Endodermal cell (in vitro differentiated cells): ENCODE data around the gene CCDC184. TPM values are rescaled to one million over a fixed set of nuclear protein-coding genes. Genes with fewer than 3 reads are reported as not detected.

ENCODE experiments used
- DNase-seq: peaks from one replicate; pipeline ENCODE4 v3.0.0-alpha.2; 2017
- H3K27ac ChIP-seq: 2 replicates; pipeline ENCODE4 v1.5.1; 2013; ENCODE audit warnings: mild to moderate bottlenecking, low read depth, low read length, moderate library complexity
- H3K27me3 ChIP-seq: 2 replicates; pipeline ENCODE4 v1.6.1; 2013; ENCODE audit warnings: mild to moderate bottlenecking, low read length, moderate library complexity; ENCODE audit not compliant: insufficient read depth, control insufficient read depth, poor library complexity, severe bottlenecking
- H3K36me3 ChIP-seq: 2 replicates; pipeline ENCODE4 v1.7.0; 2013; ENCODE audit warnings: mild to moderate bottlenecking, low read length, moderate library complexity; ENCODE audit not compliant: control insufficient read depth, insufficient read depth
- H3K4me1 ChIP-seq: one replicate; pipeline ENCODE4 v1.7.0; 2013; ENCODE audit warnings: low read length; ENCODE audit not compliant: control insufficient read depth, insufficient read depth
- H3K4me3 ChIP-seq: 2 replicates; pipeline ENCODE4 v1.5.1; 2013; ENCODE audit warnings: mild to moderate bottlenecking, low read length, moderate library complexity
- H3K9ac ChIP-seq: 2 replicates; pipeline ENCODE4 v1.6.1; 2013; ENCODE audit warnings: mild to moderate bottlenecking, low read length, moderate library complexity; ENCODE audit not compliant: poor library complexity, severe bottlenecking; ENCODE audit errors: extremely low read depth
- H3K9me3 ChIP-seq: 2 replicates; pipeline ENCODE4 v1.6.1; 2013; ENCODE audit warnings: mild to moderate bottlenecking, low read length, moderate library complexity; ENCODE audit not compliant: control insufficient read depth
- H3K27ac Mint-ChIP-seq: 2 replicates; pipeline ENCODE4 v1.8.0; 2020; ENCODE audit warnings: mixed read lengths
- H3K27me3 Mint-ChIP-seq: 2 replicates; pipeline ENCODE4 v1.8.0; 2021; ENCODE audit warnings: mild to moderate bottlenecking, mixed read lengths; ENCODE audit not compliant: insufficient read depth
- H3K36me3 Mint-ChIP-seq: 2 replicates; pipeline ENCODE4 v1.8.0; 2020; ENCODE audit warnings: low read depth, mixed read lengths
- H3K4me1 Mint-ChIP-seq: 2 replicates; pipeline ENCODE4 v1.8.0; 2020; ENCODE audit warnings: mixed read lengths
- H3K4me3 Mint-ChIP-seq: 2 replicates; pipeline ENCODE4 v1.8.0; 2020; ENCODE audit warnings: mild to moderate bottlenecking, moderate library complexity, mixed read lengths
- H3K9me3 Mint-ChIP-seq: 2 replicates; pipeline ENCODE4 v1.8.0; 2020; ENCODE audit warnings: mild to moderate bottlenecking, mixed read lengths
- CTCF ChIP-seq: fragments of 200-600 bp; sonication (generic); conservative IDR thresholded peaks from 2 replicates; pipeline ENCODE4 v1.5.0; 2021; ENCODE audit warnings: antibody characterized with exemption, mild to moderate bottlenecking
- WGBS, 2 experiments: methylation state at CpG; one replicate each; pipeline versions ENCODE4 v1.1.5 to v1.1.7; 2013; ENCODE audit warnings: missing lambda C conversion rate in 2 of 2, mixed read lengths in 1 of 2; ENCODE audit not compliant: insufficient coverage in 1 of 2, insufficient read length in 1 of 2; 5-methylcytosine and 5-hydroxymethylcytosine counted together
- total RNA-seq, 2 donors: library from RNA; stranded (reverse); fragmentation: NEBNext Ultra II Directional in 1 of 2; extraction: Animal tissue kit (Norgen Biotek cat#: 25700) in 1 of 2; gene quantifications; 2 replicates in 1 of 2; 3 replicates in 1 of 2; pipeline ENCODE4 v1.2.1, GENCODE V29; 2021

Gene CCDC184
- total RNA-seq, 2 donors from 2014 or later: not detected

- Mint-ChIP-seq H3K27ac (no peak overlapping the region), H3K36me3 (no peaks in the 10 kb centered on the region), H3K27me3 (peaks cover 48% of the 10 kb centered on the region), H3K9me3 (no peaks in the 10 kb centered on the region), H3K4me3 (no peak overlapping the region), H3K4me1 (no peaks in the 10 kb centered on the region)
- 98 to 100% methylated on average over 1 to 2 of the region's 2 CpGs for WGBS, 2 experiments
- no peak for TF ChIP-seq CTCF
- Histone ChIP-seq H3K27ac (no peak overlapping the region), H3K36me3 (no peaks in the 10 kb centered on the region), H3K4me1 (no peaks in the 10 kb centered on the region), H3K27me3 (peaks cover 39% of the 10 kb centered on the region), H3K9me3 (no peaks in the 10 kb centered on the region), H3K4me3 (no peak overlapping the region), H3K9ac (no peak overlapping the region)
- no peak for DNase-seq
Observed at GRCh38 chr12:48164451-48164850, 19.0 kb upstream of the CCDC184 start.

- Histone ChIP-seq H3K27ac (no peak overlapping the region), H3K4me3 (no peak overlapping the region), H3K27me3 (peaks cover 39% of the 10 kb centered on the region), H3K36me3 (no peaks in the 10 kb centered on the region), H3K4me1 (no peaks in the 10 kb centered on the region), H3K9me3 (no peaks in the 10 kb centered on the region), H3K9ac (no peak overlapping the region)
- Mint-ChIP-seq H3K4me1 (no peaks in the 10 kb centered on the region), H3K27me3 (peaks cover 48% of the 10 kb centered on the region), H3K36me3 (no peaks in the 10 kb centered on the region), H3K9me3 (no peaks in the 10 kb centered on the region), H3K27ac (no peak overlapping the region), H3K4me3 (no peak overlapping the region)
- DNase-seq: peak; percentile 78
- TF ChIP-seq CTCF: peak; percentile 97
- 50 to 60% methylated on average over 1 of the region's 2 CpGs for WGBS, 2 experiments
Observed at GRCh38 chr12:48165089-48165981, 18.1 kb upstream of the CCDC184 start.

GRCh38 chr12:48169011-48169410, 14.4 kb upstream of the CCDC184 start:
- no peak for DNase-seq
- Mint-ChIP-seq H3K36me3 (no peaks in the 10 kb centered on the region), H3K4me3 (no peak overlapping the region), H3K27me3 (peaks cover 32% of the 10 kb centered on the region), H3K27ac (no peak overlapping the region), H3K9me3 (no peaks in the 10 kb centered on the region), H3K4me1 (no peaks in the 10 kb centered on the region)
- Histone ChIP-seq H3K4me3 (no peak overlapping the region), H3K27ac (no peak overlapping the region), H3K9me3 (no peaks in the 10 kb centered on the region), H3K27me3 (peaks cover 19% of the 10 kb centered on the region), H3K9ac (no peak overlapping the region), H3K36me3 (no peaks in the 10 kb centered on the region), H3K4me1 (no peaks in the 10 kb centered on the region)
- WGBS, 2 experiments: 86 to 87% methylated on average over 19 of the region's 19 CpGs
- TF ChIP-seq CTCF: no peak
